GM19240 (cell line): ENCODE data around the gene RNF150.
"Not testable (repeated sequence)": the region's sequence is repeated elsewhere in the genome, so short reads cannot be mapped to it uniquely, and the experiment has no call there.

ENCODE experiments used
- DNase-seq: peaks from one replicate; pipeline ENCODE4 v3.0.0; 2011; ENCODE audit warnings: low spot score; ENCODE audit not compliant: insufficient read length

Gene RNF150

DNA sequence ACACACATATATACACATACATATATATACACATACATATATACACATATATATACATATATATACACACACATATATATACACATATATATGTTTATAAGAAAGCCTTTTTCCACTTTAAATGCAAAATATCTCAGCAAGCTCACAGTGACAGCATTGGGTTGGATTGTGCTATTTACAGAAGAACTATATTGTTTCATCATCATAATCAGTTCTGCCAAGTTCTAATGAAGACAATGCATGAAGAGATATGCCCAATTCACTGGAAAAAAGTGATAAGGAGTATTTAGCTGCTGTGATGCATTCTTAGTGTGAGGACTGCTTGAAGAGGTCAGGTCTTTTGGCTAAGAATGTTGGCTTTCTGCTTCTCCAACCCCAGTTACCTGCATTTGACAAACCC is 54.4 kb downstream of the RNF150 start:
- DNase-seq: no peak

GRCh38 chr4:141077611-141078225 is 55.6 kb downstream of the RNF150 start:
- DNase-seq: no peak

GRCh38 chr4:141075553-141075952 is 57.7 kb downstream of the RNF150 start:
- no peak for DNase-seq

- DNase-seq: no peak
These were observed 59.0 kb downstream of the RNF150 start for GRCh38 chr4:141074098-141074878.

GRCh38 chr4:141066690-141067089 is 66.6 kb downstream of the RNF150 start:
- DNase-seq: no peak

DNA sequence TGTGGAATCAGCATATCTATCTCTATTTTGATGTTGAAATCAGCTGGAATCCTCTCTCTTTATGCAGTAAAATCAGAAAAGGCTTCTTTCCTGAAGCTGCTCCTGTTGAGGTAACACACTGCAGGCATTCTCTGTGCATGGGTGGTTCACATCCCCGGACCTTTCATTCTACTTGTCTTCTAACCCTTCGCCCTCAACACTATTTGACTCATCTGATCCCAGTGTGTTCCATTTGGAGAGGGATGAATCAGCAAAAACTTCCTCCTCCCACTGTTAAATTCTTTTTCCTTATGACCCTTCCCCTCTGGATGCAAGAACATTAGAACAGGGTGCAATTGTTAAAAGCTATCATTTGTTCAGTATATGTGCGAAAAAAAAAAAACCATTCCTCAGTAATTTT is 67.4 kb downstream of the RNF150 start:
- DNase-seq: no peak

DNA sequence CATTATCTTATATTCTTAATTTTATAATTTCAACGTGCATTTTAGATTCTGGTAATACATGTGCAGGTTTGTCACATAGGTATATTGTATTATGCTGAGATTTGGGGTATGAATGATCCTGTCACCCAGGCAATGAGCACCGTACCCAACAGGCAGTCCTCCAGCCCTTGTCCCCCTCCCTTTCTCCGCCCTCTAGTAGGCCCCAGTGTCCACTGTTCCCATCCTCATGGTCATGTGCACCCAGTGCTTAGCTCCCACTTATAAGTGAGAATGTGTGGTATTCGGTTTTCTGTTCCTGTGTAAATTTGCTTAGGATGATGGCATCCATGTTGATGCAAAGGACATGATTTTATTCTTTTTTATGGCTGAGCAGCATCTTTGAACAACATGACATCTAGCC is 70.6 kb downstream of the RNF150 start:
- DNase-seq: no peak

DNA sequence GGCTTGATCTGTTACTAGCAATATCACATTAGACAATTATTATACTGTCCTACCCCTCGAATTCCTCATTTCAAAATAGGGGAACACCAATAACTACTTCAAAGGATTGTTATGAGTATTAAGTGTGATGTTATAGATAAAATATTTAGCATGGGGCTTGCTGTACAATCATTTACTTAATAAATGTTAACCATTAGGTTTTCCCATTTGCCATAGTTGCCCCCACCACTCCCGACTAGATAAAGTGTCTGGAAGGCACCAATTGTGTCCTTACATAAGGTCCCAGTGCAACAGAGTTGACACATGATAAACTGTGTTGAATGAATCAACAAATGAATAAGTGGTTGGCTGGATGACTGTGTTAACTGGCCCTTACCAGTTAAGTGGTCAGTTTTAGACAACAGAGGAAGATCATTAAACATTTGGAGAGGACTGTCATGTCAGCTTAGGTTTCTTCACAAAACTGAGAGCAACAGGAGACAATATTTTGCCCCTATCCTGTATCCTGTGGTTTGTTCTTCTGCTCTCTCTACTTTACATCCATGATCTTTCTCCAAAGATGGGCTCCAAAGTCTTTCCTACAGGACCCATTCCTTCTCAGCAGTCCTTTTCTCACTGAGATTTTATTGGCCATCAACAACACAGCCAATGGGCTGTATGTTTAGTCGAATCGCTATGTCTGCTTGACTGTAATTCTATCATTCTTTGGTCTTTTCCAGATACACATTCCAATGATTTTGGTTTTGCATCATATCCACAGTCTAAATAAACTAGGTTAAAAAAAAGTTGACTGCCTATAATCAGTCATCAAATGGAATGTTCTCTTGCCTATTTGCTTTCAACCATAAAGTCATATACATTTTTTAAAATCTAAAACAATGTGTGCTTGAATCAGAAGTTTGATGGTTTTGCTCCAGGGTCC is 74.4 kb downstream of the RNF150 start:
- DNase-seq: no peak

DNA sequence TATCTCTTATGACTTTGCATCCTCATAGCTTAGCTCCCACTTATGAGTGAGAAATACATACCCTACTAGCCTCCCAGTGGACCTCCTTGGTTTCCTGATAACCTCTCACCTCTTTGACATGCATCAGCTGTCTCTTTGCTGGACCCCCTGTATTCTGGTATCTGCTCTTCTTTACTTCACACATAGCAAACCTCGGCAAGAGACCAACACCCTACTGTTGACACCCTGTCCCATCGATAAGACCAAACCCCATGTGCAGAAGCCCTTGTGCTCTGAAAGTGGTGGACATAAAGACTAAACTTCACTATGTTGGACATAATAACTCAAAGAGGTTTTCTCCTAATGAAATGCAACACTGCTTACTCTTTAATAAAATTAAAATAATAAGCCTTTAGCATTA is 75.7 kb downstream of the RNF150 start:
- DNase-seq: no peak

DNA sequence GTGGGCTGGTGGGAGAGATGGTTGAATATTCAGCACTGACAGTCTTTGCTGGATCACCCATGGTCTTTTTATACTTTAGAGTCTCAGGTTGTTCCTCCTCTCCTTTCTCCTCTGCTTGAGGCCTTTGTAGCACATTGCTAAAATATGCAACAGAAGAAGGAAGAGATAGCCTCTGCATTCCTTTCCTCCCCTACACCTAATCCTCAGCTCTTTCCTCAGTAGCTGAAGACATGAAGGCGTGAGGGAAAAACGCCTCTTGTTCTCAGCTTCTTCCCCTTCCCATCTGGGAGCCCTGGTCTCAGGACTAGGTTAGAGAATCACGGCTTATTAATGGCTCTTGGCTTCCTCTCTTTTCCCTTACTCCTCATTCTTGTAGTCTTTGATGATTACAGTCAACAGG is 76.8 kb downstream of the RNF150 start:
- DNase-seq: no peak

GRCh38 chr4:141054446-141054845 is 78.8 kb downstream of the RNF150 start:
- no peak for DNase-seq

- DNase-seq: not testable (repeated sequence)
These were observed 82.3 kb downstream of the RNF150 start for GRCh38 chr4:141050999-141051398.

GRCh38 chr4:141047228-141047884 is 85.9 kb downstream of the RNF150 start:
- no peak for DNase-seq

DNA sequence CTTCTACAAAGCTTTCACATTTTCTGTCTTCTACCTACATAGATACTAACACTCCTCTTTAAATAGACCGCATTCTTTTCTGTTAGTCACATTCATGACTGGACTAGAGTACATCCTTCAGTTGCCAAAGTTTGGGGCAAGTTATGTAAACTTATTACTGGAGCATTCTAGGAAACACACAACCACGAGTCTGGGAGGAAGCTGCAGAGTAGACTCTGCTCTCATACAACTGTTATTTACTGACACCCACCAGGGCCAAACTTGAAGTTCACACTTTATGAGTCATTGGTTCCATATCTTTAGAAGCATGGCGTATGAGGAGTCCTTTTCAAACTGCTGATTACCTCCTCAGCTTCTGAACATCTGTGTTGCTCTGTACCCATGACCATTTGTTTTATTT is 87.0 kb downstream of the RNF150 start:
- no peak for DNase-seq

DNA sequence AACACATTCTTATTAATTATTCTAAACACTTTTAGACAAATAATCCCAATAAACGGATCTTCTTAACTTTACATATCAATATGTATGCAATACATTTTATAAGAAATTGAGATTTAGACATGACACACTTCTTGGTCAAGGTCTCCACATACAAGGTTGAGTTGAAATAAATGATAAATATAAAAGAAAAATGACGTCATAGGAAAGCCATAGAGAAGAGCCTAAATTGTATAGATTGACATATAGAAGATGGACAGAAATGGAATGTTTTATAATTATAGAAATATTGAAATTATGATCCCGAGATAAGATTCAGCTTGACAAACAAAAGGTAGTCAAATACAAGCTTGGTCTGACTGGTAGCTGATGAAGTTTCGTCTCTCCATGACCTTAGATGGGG is 87.4 kb downstream of the RNF150 start:
- no peak for DNase-seq

- no peak for DNase-seq
These were observed 92.2 kb downstream of the RNF150 start for GRCh38 chr4:141041021-141041476.

DNA sequence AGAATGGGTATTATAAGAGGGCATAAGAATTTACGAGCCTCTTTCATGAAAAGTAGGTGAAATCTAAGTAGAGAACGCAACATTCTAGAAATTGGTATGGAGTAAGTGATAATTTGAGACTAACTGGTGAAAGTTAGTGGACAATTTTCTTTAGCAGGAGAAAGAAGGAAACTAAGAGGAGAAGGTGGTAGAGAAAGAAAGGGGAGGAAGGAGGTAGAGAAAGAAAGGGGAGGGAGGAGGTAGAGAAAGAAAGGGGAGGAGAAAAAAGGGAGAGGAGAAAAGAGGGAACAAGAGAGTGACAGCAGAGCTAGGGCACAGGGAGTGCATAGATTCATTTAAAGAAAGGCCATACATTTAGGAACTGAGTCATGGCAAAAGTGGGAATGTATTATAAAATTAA is 94.1 kb downstream of the RNF150 start:
- DNase-seq: no peak

DNA sequence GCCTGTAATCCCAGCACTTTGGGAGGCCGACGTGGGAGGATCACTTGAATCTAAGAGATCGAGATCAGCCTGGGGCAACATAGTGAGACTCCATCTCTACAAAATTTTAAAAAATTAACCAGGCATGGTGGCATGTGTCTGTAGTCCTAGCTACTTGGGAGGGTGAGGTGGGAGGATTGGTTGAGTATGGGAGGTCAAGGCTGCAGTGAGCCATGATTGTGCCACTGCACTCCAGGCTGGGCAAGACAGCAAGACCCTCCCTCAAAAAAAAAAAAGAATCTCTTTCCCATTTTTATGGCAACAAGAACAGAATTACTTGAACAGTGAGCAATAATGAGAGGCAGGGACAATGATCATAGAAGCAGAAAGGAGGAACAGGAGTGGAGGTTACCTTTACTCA is 94.8 kb downstream of the RNF150 start:
- DNase-seq: no peak

DNA sequence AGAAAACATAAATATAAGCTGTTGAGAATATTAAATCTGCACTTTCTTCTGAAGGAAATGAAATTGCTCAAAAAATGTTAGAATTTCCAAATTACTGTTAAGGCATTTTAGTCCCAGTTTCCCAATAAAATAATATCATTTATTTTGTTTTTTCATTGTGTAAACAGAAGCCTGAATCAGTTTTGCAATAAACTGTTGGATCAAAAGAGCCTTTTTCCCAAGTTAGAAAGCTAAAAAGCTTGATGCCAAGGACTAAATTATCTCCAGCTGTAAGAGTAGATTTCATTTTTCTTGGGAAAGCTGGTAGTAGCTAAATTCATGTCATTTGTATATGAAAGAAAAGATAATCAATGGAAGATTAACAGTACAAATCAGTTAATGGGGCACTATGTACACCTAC is 95.8 kb downstream of the RNF150 start:
- no peak for DNase-seq

DNA sequence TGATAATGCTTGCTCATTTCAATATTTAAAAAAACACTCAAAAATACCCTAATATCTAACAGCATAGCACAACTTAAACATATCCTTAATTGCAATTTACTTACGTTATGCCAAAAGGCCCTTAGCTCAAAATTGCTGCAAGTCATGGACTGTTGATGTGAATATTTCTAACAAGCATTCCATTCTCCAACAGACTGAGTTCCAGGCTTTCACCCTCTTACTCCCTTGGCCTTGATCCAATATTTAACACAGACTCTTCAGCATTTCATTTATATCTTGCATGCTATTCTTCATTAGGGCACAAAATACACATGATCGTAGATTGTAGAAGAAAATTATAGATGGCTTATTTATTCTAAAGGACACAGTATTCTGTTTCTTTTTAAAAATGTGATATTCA is 96.5 kb downstream of the RNF150 start:
- no peak for DNase-seq

DNA sequence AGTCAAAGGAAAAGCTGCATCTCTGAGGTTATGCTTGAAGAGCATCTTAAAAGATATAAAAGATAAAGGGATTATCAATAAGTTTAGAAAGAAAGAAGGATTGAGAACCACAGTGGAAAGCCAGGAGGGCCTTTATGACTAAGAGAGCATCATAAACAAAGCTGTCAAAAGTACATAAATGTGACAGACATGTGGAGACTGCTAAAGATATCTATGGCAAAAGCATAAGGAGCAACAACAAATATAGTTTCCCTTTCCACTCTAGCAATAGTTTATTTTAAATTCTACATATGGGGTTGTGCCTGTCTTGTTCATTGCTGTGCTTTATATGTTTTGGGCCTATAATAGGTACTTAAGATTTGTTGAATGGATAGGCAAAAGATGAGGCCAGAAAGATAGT is 97.3 kb downstream of the RNF150 start:
- DNase-seq: no peak
